GM10248 (cell line): ENCODE measurements around the gene POLR3F.
"Not testable (repeated sequence)": the region's sequence is repeated elsewhere in the genome, so short reads cannot be mapped to it uniquely, and the experiment has no call there.

ENCODE experiments used
- CTCF ChIA-PET: fragments of 300-600 bp; sonication (Branson Sonifier 250); formaldehyde crosslinking; extraction: SDS; loops from one replicate; lab custom pipeline; 2021; ENCODE audit warnings: antibody characterized with exemption; lab: Yijun Ruan, JAX
- POLR2A ChIA-PET: fragments of 350-650 bp; sonication (Branson Sonifier 250); formaldehyde crosslinking; extraction: SDS; loops from one replicate; lab custom pipeline; 2020; ENCODE audit warnings: antibody characterized with exemption; lab: Yijun Ruan, JAX
- DNase-seq: peaks from one replicate; pipeline ENCODE4 v3.0.0; 2012; ENCODE audit errors: extremely low spot score
- TF ChIP-seq, protein P1 (sequence below): IDR thresholded peaks from 2 replicates; pipeline ENCODE4 v1.5.1; 2012; ENCODE audit warnings: mild to moderate bottlenecking, low read depth; ENCODE audit errors: extremely low read depth, missing control alignments, control extremely low read depth

The POLR3F gene

DNA sequence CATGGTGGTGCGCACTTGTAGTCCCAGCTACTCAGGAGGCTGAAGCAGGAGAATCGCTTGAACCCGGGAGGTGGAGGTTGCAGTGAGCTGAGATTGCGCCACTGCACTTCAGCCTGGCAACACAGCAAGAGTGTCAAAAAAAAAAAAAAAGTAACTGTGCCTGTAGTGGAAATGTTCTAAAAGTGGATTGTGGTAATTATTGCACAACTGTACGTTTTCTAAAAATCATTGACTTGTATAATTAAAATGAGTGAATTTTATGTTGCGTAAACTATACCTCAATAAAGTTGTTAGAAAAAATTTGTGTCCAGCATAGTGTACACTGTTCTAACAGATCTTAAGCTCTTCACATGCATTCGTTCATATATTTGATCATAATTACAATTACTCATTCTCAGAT, 46.0 kb downstream of the POLR3F start:
- ChIA-PET POLR2A (interaction anchor here (0.7 kb wide), 1 partner anchor 47 kb away, joined by 3 read pairs; no protein-coding TSS in a partner anchor), CTCF (no interaction called here)
- TF ChIP-seq, protein P1, sequence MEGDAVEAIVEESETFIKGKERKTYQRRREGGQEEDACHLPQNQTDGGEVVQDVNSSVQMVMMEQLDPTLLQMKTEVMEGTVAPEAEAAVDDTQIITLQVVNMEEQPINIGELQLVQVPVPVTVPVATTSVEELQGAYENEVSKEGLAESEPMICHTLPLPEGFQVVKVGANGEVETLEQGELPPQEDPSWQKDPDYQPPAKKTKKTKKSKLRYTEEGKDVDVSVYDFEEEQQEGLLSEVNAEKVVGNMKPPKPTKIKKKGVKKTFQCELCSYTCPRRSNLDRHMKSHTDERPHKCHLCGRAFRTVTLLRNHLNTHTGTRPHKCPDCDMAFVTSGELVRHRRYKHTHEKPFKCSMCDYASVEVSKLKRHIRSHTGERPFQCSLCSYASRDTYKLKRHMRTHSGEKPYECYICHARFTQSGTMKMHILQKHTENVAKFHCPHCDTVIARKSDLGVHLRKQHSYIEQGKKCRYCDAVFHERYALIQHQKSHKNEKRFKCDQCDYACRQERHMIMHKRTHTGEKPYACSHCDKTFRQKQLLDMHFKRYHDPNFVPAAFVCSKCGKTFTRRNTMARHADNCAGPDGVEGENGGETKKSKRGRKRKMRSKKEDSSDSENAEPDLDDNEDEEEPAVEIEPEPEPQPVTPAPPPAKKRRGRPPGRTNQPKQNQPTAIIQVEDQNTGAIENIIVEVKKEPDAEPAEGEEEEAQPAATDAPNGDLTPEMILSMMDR, result no peak
- DNase-seq, result no peak

DNA sequence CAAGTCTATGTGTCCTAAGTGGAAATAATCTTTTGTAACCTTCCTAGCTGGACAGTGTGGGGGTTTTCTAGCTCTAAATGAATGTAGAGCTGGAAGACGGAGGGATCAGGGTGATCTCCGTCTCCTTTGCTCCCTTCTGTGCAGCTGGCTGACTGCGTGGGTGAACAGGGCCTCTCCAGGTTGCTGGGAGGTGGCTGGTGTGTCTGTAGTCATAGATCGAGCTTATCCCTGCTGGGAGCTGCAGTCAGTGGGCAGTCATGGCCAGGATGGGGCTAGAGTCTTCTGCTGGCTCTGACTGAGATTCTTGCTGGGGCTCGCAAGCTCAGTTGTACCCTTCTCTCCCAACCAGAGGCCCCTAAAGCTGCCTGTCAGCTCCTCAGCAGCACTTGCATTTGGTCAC, 46.9 kb downstream of the POLR3F start:
- POLR2A ChIA-PET, result no interaction called here
- TF ChIP-seq, protein P1, result no peak
- no peak for DNase-seq
- CTCF ChIA-PET, result interaction anchor here (1.2 to 2.4 kb wide), 5 partner anchors 9 to 50 kb away, joined by 3 to 7 read pairs (median 5); partner anchors contain the start of genes DZANK1 and POLR3F

DNA sequence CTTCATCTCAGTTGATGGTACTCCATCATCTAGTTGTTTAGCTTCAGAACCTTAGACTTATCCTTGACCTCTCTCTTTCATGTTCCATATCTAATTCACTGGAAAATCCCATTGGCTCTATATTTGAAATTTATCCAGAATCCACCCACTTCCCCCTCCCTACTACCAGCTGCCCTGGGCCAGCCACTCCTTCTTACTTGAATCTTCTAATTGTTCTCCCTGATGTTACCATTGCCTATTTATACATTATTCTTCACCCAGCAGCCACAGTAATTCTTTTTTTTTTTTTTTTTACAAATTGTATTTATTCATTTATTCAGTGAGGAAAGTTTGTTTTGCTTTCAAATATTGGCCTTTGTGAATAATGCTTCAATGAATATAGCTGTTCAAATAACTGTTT, 48.8 kb downstream of the POLR3F start:
- POLR2A ChIA-PET, result interaction anchor here (1.3 kb wide), 1 partner anchor 9 kb away, joined by 7 read pairs; the partner anchor contains the start of gene SEC23B
- no peak for DNase-seq
- CTCF ChIA-PET, result interaction anchor here (1.1 to 2.4 kb wide), 3 partner anchors 10 to 28 kb away, joined by 3 to 7 read pairs (median 6); no protein-coding TSS in a partner anchor
- TF ChIP-seq, protein P1, result no peak

DNA sequence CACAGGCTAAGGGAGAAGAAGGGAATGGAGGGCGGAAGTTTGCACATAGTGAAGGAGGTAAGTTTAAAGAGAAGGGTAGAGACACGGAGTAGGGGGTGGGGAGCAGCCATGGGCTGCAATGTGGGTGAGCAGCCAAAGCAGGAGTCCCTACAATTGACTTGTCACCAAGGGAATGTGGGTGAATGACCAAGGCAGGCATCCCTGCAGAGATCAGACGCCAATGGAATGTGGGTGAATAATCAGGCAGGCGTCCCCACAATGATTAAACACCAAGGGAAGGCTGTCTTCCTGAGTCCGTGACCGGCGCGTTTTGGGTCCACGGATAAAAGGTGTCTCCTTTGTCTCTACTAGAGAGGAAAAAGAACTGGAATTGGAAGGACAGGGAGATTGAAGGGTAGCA, 54.9 kb downstream of the POLR3F start:
- DNase-seq, POLR2A ChIA-PET, CTCF ChIA-PET: not testable (repeated sequence)

DNA sequence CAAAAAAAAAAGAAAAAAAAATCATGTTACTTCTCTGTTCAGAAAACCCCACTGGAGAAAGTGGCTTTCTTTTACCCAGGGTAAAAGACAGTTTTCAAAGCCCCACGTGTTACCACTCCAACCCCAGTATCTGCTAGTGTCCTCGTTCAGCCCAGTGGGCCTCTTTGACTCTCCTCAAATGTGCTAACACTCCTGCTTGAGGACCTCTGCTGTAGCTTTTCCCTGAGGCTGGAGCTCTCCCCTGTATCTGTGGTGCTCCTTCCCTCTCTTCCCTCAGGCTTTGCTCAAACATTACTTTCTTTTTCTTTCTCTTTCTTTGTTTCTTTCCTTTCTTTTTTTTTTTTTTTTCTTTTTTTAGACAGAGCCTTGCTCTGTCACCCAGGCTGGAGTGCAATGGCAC, 55.9 kb downstream of the POLR3F start:
- CTCF ChIA-PET, result no interaction called here
- TF ChIP-seq, protein P1, result no peak
- POLR2A ChIA-PET, result no interaction called here
- no peak for DNase-seq

DNA sequence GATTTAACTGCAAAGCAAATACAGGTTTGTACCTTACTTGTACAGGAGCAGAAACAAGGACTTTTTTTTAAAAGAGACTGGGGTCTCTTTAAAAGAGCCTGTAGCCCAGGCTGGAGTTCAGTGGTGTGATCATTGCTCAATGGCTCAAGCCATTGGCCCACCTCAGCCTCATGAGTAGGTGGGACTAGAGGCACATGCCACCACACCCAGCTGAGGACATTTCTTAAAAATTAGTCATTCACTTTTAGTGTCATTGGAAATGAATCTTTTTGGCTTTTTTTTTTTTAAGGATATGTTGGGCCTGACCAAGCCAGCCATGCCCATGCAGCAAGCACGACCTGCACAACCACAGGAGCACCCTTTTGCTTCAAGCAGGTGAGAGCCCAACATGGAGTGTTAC, 57.5 kb downstream of the POLR3F start:
- TF ChIP-seq, protein P1, result no peak
- POLR2A ChIA-PET, result no interaction called here
- no peak for DNase-seq
- CTCF ChIA-PET, result interaction anchor here (0.6 to 1.0 kb wide), 2 partner anchors 14 to 17 kb away, joined by 3 read pairs; partner anchors contain the start of gene SEC23B

DNA sequence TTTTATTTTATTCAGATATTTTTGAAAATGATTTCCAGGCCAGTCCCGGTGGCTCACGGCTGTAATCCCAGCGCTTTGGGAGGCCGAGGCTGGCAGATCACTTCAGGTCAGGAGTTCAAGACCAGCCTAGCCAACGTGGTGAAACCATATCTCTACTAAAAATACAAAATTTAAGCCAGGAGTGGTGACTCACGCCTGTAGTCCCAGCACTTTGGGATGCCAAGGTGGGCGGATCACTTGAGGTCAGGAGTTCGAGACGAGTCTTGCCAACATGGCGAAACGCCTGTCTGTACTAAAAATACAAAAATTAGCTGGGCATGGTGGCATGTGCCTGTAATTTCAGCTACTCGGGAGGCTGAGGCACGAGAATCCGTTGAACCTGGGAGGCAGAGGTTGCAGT, 59.6 kb downstream of the POLR3F start:
- DNase-seq, POLR2A ChIA-PET: not testable (repeated sequence)
- CTCF ChIA-PET, result interaction anchor here (0.7 to 1.4 kb wide), 2 partner anchors 12 to 16 kb away, joined by 3 to 7 read pairs; no protein-coding TSS in a partner anchor

DNA sequence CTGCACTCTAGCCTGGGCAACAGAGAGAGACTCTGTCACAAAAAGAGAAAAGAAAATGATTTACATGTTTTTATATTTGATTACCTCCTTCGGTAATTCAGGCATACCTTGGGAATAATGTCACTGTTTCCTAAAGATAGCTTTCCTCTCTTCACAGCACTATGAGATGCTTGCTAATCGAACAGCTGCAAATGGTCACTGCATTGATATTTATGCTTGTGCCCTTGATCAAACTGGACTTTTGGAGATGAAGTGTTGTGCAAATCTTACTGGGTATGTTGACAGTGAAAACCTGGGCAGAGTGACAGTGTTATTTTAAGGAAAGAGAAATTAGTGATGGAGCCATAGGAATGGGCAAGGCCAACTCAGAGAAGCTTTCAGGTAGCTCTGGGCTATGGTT, 60.1 kb downstream of the POLR3F start:
- TF ChIP-seq, protein P1, result no peak
- POLR2A ChIA-PET, result no interaction called here
- CTCF ChIA-PET, result interaction anchor here (0.7 kb wide), 1 partner anchor 15 kb away, joined by 3 read pairs; no protein-coding TSS in a partner anchor
- DNase-seq, result no peak
